BJ (cell line): Measurements from ENCODE around the gene MED26. TPM values are rescaled to one million over a fixed set of nuclear protein-coding genes. Genes with fewer than 3 reads are reported as not detected.

Experiments used
- CTCF ChIA-PET: fragments of 350-600 bp; formaldehyde crosslinking; extraction: SDS; loops from one replicate; lab custom pipeline; 2021; ENCODE audit warnings: antibody characterized with exemption, inconsistent platforms; lab: Yijun Ruan, JAX
- POLR2A ChIA-PET: fragments of 300-600 bp; sonication (Branson Sonifier 250); formaldehyde crosslinking; extraction: SDS; loops from one replicate; lab custom pipeline; 2021; ENCODE audit warnings: antibody characterized with exemption; lab: Charles Lee
- DNase-seq: peaks from one replicate; pipeline ENCODE4 v3.0.0-alpha.2; 2011; ENCODE audit warnings: low read depth
- H3K27me3 ChIP-seq: 2 replicates; pipeline ENCODE4 v1.6.0; 2011; ENCODE audit warnings: low read length; ENCODE audit not compliant: control insufficient read depth, insufficient read depth
- H3K36me3 ChIP-seq: 2 replicates; pipeline ENCODE4 v1.5.1; 2011; ENCODE audit warnings: low read length; ENCODE audit not compliant: control insufficient read depth, insufficient read depth
- H3K4me3 ChIP-seq: 2 replicates; pipeline ENCODE4 v1.5.1; 2011; ENCODE audit warnings: low read depth, mild to moderate bottlenecking, control low read depth, low read length
- polyA plus RNA-seq: library from polyadenylated mRNA; depleted of rRNA; stranded (reverse); fragments of >200 nt; gene quantifications from 2 replicates; pipeline ENCODE4 v1.2.3, GENCODE V29; 2011
- TF ChIP-seq, protein P1 (sequence below): IDR thresholded peaks from 2 replicates; pipeline ENCODE4 v1.5.1; 2011; ENCODE audit warnings: low read depth, mild to moderate bottlenecking, control low read depth, inconsistent platforms, low read length, moderate library complexity; ENCODE audit not compliant: insufficient read depth

Gene MED26
- polyA plus RNA-seq, 1 experiment = 3.9 TPM

DNA sequence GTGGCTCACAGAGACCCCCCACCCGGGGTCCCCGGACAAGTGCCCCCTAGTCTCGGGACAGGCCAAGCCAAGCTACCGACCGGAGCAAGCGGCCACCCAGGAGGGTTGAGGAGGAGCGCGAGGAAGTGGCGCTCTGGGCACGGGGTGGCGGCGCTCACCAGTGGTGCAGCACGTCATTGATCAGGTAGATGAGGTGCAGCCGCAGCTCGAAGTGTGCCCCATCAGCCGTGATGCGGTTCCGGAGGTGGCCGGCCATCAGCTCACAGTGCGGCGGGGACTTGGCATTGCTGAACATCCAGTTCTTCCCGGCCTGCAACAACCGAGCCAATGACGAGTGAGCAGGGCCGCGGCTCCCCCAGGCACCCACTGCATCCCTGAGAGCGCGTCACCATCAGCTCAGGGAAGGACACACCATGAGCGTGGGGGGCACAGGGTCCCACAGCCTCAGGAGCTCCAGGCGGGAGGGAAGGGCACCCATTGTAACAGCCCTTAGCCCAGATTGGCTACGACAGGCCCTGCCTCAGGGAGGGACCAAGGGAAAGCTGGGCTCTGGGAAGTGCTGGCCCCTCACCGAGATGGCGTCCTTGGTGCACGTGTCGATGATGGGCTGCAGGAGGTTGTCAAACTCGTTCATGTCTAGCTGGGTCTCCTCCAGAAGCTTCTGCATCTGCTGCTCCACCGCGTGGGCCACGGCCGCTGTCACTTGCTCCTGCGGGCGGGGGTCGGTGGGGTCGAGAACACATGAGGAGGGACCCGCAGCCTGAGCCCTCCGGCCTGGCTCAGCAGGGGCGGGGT lies 95.4 kb downstream of the MED26 start:
- Histone ChIP-seq H3K4me3 (no peak overlapping the region), H3K27me3 (no peaks in the 10 kb centered on the region), H3K36me3 (peaks cover 59% of the 10 kb centered on the region)
- no peak for DNase-seq
- POLR2A ChIA-PET = no interaction called here
- CTCF ChIA-PET = interaction anchor here (1.5 kb wide), 1 partner anchor 9 kb away, joined by 3 read pairs; no protein-coding TSS in a partner anchor
- TF ChIP-seq, protein P1, sequence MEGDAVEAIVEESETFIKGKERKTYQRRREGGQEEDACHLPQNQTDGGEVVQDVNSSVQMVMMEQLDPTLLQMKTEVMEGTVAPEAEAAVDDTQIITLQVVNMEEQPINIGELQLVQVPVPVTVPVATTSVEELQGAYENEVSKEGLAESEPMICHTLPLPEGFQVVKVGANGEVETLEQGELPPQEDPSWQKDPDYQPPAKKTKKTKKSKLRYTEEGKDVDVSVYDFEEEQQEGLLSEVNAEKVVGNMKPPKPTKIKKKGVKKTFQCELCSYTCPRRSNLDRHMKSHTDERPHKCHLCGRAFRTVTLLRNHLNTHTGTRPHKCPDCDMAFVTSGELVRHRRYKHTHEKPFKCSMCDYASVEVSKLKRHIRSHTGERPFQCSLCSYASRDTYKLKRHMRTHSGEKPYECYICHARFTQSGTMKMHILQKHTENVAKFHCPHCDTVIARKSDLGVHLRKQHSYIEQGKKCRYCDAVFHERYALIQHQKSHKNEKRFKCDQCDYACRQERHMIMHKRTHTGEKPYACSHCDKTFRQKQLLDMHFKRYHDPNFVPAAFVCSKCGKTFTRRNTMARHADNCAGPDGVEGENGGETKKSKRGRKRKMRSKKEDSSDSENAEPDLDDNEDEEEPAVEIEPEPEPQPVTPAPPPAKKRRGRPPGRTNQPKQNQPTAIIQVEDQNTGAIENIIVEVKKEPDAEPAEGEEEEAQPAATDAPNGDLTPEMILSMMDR = no peak

DNA sequence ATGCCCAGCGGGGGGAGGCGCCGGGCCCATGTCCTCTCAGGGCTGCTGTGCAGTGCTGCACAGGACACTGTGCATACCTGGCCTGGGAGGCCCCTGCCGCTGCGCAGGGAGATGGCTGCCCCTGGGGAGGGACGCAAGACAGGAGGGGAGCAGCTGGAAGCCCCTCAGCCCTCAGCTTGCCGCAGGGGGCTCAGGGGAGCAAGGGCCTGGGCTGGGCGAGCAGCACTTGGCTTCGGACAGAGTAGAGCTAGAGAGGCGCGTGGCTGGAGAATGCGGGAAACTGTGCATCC lies 96.7 kb downstream of the MED26 start:
- TF ChIP-seq, protein P1 = no peak
- Histone ChIP-seq H3K36me3 (peaks cover 65% of the 10 kb centered on the region), H3K4me3 (no peak overlapping the region), H3K27me3 (no peaks in the 10 kb centered on the region)
- POLR2A ChIA-PET = no interaction called here
- no peak for DNase-seq
- CTCF ChIA-PET = no interaction called here

DNA sequence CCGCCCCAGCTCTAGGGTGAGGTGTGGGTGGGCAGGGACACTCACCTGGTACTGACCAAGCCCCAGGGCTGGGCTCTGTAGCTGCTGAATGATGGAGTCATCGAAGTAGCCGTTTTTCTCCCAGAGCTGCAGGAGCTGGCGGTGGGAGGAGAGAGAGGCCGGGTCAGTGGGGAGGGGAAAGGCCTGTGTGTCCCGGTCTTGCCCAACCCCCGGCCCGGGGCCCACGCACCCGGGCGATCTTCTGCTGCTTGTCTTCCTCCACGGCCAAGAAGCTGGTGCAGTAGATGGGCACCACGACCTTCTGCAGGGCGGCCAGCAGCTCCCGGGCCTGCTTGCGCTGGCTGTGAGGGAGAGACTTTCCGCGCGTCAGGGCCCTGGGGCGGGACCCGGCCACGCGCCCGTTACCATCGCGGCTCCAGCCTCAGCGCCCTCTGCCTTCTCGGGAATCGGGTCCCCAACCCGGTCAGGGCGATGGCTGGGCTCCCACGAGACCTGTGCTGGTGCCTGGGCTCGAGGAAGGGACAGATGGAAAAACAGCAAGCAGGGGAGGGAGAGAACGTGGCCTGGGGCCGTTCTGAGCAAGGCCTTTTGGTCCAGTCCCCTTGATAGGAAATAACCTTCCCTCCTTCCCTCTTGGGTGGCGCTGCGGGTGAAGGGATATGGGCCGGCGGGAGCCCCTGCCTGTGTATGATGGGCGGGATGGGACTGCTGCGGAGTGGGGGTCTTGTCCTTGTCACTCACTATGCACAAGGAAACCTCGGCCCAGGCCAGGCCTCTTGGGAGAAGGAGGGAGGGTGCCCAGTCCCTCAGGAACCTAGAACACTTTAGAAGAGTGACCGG lies 97.2 kb downstream of the MED26 start:
- no peak for DNase-seq
- TF ChIP-seq, protein P1 = no peak
- Histone ChIP-seq H3K4me3 (no peak overlapping the region), H3K27me3 (no peaks in the 10 kb centered on the region), H3K36me3 (peaks cover 65% of the 10 kb centered on the region)
- CTCF ChIA-PET = interaction anchor here (1.0 kb wide), 1 partner anchor 116 kb away, joined by 3 read pairs; no protein-coding TSS in a partner anchor
- POLR2A ChIA-PET = no interaction called here

DNA sequence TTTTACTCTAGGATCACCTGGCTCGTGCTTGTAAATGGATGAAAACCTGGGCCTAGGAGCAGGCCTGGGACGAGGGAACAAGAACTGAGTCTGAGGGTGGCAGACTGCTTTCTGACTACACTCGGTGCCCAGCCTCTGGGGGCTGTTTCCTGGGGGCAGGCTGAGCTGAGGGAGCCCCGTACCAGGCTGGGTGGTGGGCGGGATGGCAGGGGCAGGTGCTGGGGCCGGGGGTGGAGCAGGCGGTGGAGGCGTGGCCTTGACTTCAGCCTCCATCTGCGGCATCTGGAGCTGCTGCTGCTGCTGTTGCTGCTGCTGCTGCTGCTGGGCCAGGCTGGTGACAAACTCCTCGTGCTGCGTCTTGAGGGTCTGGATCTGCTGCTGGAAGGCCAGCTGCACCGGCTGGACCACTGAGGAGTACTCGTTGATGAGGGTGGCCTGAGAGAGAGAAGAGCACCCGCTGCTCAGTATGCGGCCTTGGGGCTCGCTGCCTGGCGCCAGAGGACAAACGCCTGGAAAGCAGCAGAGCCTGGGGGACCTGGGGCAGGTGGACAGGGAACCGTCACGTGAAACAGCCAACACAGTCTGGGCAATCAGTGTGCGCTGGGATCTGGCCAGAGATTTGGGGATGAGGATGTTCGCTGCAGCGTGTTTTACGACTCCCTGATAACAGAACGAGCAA lies 98.4 kb downstream of the MED26 start:
- no peaks in the 10 kb centered on the region for H3K27me3 ChIP-seq
- H3K4me3 ChIP-seq = no peak overlapping the region
- ChIA-PET CTCF (interaction anchor here (1.0 kb wide), 1 partner anchor 117 kb away, joined by 3 read pairs; no protein-coding TSS in a partner anchor), POLR2A (no interaction called here)
- TF ChIP-seq, protein P1 = no peak
- H3K36me3 ChIP-seq = peaks cover 67% of the 10 kb centered on the region
- no peak for DNase-seq
